Pancreas (tissue), 10 donors: ENCODE results near the gene NGF. TPM values are rescaled to one million over a fixed set of nuclear protein-coding genes. Genes with fewer than 3 reads are reported as not detected.
A peak's percentile ranks its signal among the peaks of the same experiment; 100 is the strongest.

Source experiments
- ATAC-seq, 4 donors: fragments of 200-7000 bp; cut with Tn5 transposase; one replicate each; pipeline versions ENCODE4 v1.8.0 to v1.9.1; 2020; ENCODE audit warnings: mild to moderate bottlenecking in 4 of 4, moderate library complexity in 4 of 4
- DNase-seq, 6 donors: peaks; one replicate each; pipeline ENCODE4 v3.0.0-alpha.2; 2020
- FAIRE-seq: peaks from 2 replicates; lab custom pipeline; 2012; peaks lifted over from hg19 to GRCh38; lab: Jason Lieb, UNC
- H3K27ac ChIP-seq, 4 donors: fragments of 200-600 bp; sonication (generic); 1 replicate in 3 of 4; 2 replicates in 1 of 4; pipeline versions ENCODE4 v1.5.0 to v1.8.0; 2020
- H3K27me3 ChIP-seq, 4 donors: fragments of 200-600 bp; one replicate each; pipeline ENCODE4 v1.8.0; 2021
- H3K36me3 ChIP-seq, 3 donors: fragments of 200-600 bp; sonication (generic) in 1 of 3; one replicate each; pipeline versions ENCODE4 v1.5.0 to v1.8.0; 2020 to 2021
- H3K4me1 ChIP-seq, 3 donors: fragments of 200-600 bp; one replicate each; pipeline ENCODE4 v1.8.0; 2021
- H3K4me3 ChIP-seq, 4 donors: fragments of 200-600 bp; sonication (generic) in 2 of 4; one replicate each; pipeline versions ENCODE4 v1.5.0 to v1.8.0; 2020 to 2021
- H3K9me3 ChIP-seq, 4 donors: fragments of 200-600 bp; one replicate each; pipeline ENCODE4 v1.8.0; 2021
- CTCF ChIP-seq, 4 donors: fragments of 200-600 bp; sonication (generic) in 3 of 4; IDR thresholded peaks; one replicate each; pipeline versions ENCODE4 v1.5.0 to v1.8.0; 2021; ENCODE audit warnings: antibody characterized with exemption in 4 of 4
- WGBS, 2 donors: extraction: QIAGEN DNeasy Blood & Tissue Kit; methylation state at CpG; one replicate each; pipeline ENCODE4 v1.1.7; 2013; 5-methylcytosine and 5-hydroxymethylcytosine counted together
- intact Hi-C, 3 donors: fragments of 100-400 bp; cut with DNase I; formaldehyde crosslinking; loops; one replicate each; pipeline versions ENCODE4 v1.11.1 to v1.14.2; 2022
- polyA plus RNA-seq, 2 donors: library from polyadenylated mRNA; stranded (reverse); fragments of 200-250 nt; gene quantifications; one replicate each; pipeline ENCODE4 v1.2.3, GENCODE V29; 2013
- total RNA-seq, 6 donors: library from RNA; stranded (reverse); fragmentation: NEBNext Ultra II Directional in 4 of 6; extraction: Animal tissue kit (Norgen Biotek cat#: 25700) in 4 of 6; gene quantifications; one replicate each; pipeline versions ENCODE4 v1.2.1 to v1.2.4, GENCODE V29; 2021 to 2023
- donor health status: healthy with polysubstance abuse.
- donor health status: DM: no; HTN: no; CAD: no; lungs with moderate emphysema.
- donor health status: DM: no; HTN: no; CAD: no.
- donor health status: control.
- donor health status: control.
- donor health status: Bipolar disorder and iron deficiency.
- donor health status: DM: yes; HTN: yes; CAD: no.
- donor health status: DM: no; HTN: no; CAD: no.
- donor health status: DM: no; HTN: no; CAD: no.
- donor health status: DM: yes; HTN: yes; CAD: no.

Gene NGF
- total and polyA plus RNA-seq, 8 donors = 0.25 to 1.1 (median 0.54) TPM; not detected in 2

GRCh38 chr1:115286431-115287205 lies 51.4 kb downstream of the NGF start:
- Histone ChIP-seq H3K9me3 (no peaks in the 10 kb centered on the region), H3K27me3 (no peaks in the 10 kb centered on the region), H3K27ac (no peak overlapping the region), H3K4me1 (no peaks in the 10 kb centered on the region), H3K36me3 (no peaks in the 10 kb centered on the region), H3K4me3 (no peak overlapping the region)
- intact Hi-C loops = no loop called here
- FAIRE-seq = no peak
- no peak for ATAC-seq
- TF ChIP-seq CTCF (IDR thresholded peaks at IDR 0.05) = no peak
- no peak for DNase-seq
- 84 to 90% methylated on average over 30 of the region's 30 CpGs for WGBS, 2 donors

GRCh38 chr1:115284209-115284608 lies 53.8 kb downstream of the NGF start:
- WGBS, 2 donors = 74 to 77% methylated on average over 6 of the region's 6 CpGs
- no peak for FAIRE-seq
- no peaks in the 10 kb centered on the region for H3K36me3 ChIP-seq
- H3K4me1 ChIP-seq = no peaks in the 10 kb centered on the region
- ATAC-seq = peak in 1 of 4 donors; percentile 33
- intact Hi-C loops = no loop called here
- no peak for TF ChIP-seq CTCF (IDR thresholded peaks at IDR 0.05)
- no peak for DNase-seq
- no peaks in the 10 kb centered on the region for H3K27me3 ChIP-seq
- no peaks in the 10 kb centered on the region for H3K9me3 ChIP-seq
- no peak overlapping the region for H3K4me3 ChIP-seq
- H3K27ac ChIP-seq = no peak overlapping the region

GRCh38 chr1:115283681-115284146 lies 54.3 kb downstream of the NGF start:
- WGBS, 2 donors = 82 to 90% methylated on average over 20 of the region's 20 CpGs
- intact Hi-C loops = no loop called here
- no peaks in the 10 kb centered on the region for H3K9me3 ChIP-seq
- FAIRE-seq = no peak
- TF ChIP-seq CTCF (IDR thresholded peaks at IDR 0.05) = no peak
- no peak overlapping the region for H3K4me3 ChIP-seq
- no peak for DNase-seq
- peak overlapping the region in 2 of 4 donors; percentile 47 to 49 for H3K27ac ChIP-seq
- no peaks in the 10 kb centered on the region for H3K27me3 ChIP-seq
- no peaks in the 10 kb centered on the region for H3K36me3 ChIP-seq
- peak in 1 of 4 donors; percentile 24 for ATAC-seq
- no peaks in the 10 kb centered on the region for H3K4me1 ChIP-seq

- no peaks in the 10 kb centered on the region for H3K9me3 ChIP-seq
- H3K36me3 ChIP-seq = no peaks in the 10 kb centered on the region
- WGBS, 2 donors = 85 to 91% methylated on average over 13 of the region's 13 CpGs
- no peak for TF ChIP-seq CTCF (IDR thresholded peaks at IDR 0.05)
- no peaks in the 10 kb centered on the region for H3K4me1 ChIP-seq
- intact Hi-C loops = no loop called here
- no peak overlapping the region for H3K4me3 ChIP-seq
- no peaks in the 10 kb centered on the region for H3K27me3 ChIP-seq
- FAIRE-seq (no peak), DNase-seq (peak in 1 of 6 donors; percentile 56), ATAC-seq (no peak)
- peak overlapping the region in 2 of 4 donors; percentile 47 to 49 for H3K27ac ChIP-seq
Measured at GRCh38 chr1:115283249-115283648, 54.8 kb downstream of the NGF start.

GRCh38 chr1:115282807-115283208 lies 55.2 kb downstream of the NGF start:
- H3K4me3 ChIP-seq = no peak overlapping the region
- H3K4me1 ChIP-seq = no peaks in the 10 kb centered on the region
- ATAC-seq = peak in 3 of 4 donors; percentile 55 to 78 (median 69)
- no peak for TF ChIP-seq CTCF (IDR thresholded peaks at IDR 0.05)
- H3K27me3 ChIP-seq = no peaks in the 10 kb centered on the region
- FAIRE-seq = no peak
- intact Hi-C loops = no loop called here
- no peaks in the 10 kb centered on the region for H3K36me3 ChIP-seq
- WGBS, 2 donors = 75 to 79% methylated on average over 11 of the region's 11 CpGs
- no peak overlapping the region for H3K27ac ChIP-seq
- H3K9me3 ChIP-seq = no peaks in the 10 kb centered on the region
- peak in 3 of 6 donors; percentile 15 to 21 (median 15) for DNase-seq
